AG09309 (cell line): ENCODE measurements around the gene SLC12A1.

ENCODE experiments used
- DNase-seq: peaks from one replicate; pipeline ENCODE4 v3.0.0-alpha.2; 2010; ENCODE audit warnings: low read depth
- H3K4me3 ChIP-seq: 2 replicates; pipeline ENCODE4 v1.5.1; 2011; ENCODE audit warnings: mild to moderate bottlenecking, low read depth, low read length, moderate library complexity; ENCODE audit not compliant: control insufficient read depth
- TF ChIP-seq, protein P1 (sequence below): IDR thresholded peaks from 2 replicates; pipeline ENCODE4 v1.5.1; 2011; ENCODE audit warnings: mild to moderate bottlenecking, low read depth, low read length, inconsistent platforms; ENCODE audit not compliant: insufficient read depth, control insufficient read depth; ENCODE audit errors: missing control alignments

Gene SLC12A1

DNA sequence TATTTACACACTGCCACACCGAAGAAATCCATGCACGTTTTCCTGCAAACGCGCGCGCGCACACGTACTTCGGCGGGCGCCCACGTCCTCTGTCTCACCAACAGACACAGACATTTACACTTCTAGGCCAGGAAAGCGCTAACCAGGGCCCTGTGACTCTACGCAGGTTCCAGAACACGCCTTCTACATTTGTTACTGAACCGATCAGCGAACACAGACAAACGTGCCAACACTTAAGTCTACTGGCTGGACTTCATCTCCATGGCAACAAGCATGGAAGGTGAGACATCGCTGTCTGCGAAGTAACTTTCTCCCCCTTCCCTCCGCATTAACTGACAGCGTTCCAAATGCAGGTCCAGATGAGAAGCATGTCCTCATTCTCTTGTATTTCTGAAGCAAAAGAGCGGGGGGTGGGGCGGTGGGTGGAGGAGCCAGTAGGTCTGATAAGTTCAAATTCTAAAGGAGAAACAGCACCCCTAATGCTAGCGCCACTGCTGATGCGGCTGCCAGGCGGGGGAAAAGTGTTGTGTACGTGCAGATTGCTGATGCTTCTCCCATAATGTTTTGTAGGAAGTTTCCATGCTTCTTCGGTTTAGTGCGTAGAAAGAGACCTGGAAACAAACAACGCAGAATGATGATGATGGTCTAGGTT is 14.4 kb upstream of the SLC12A1 start, which contains the start of gene CTXN2:
Gene CTXN2, plus strand, starts transcription at position 92 of the 652 bp plus-strand sequence. CDS start 9,636 bp downstream, outside the sequence.
- no peak within 1 kb of the TSS for H3K4me3 ChIP-seq
- TF ChIP-seq, protein P1, sequence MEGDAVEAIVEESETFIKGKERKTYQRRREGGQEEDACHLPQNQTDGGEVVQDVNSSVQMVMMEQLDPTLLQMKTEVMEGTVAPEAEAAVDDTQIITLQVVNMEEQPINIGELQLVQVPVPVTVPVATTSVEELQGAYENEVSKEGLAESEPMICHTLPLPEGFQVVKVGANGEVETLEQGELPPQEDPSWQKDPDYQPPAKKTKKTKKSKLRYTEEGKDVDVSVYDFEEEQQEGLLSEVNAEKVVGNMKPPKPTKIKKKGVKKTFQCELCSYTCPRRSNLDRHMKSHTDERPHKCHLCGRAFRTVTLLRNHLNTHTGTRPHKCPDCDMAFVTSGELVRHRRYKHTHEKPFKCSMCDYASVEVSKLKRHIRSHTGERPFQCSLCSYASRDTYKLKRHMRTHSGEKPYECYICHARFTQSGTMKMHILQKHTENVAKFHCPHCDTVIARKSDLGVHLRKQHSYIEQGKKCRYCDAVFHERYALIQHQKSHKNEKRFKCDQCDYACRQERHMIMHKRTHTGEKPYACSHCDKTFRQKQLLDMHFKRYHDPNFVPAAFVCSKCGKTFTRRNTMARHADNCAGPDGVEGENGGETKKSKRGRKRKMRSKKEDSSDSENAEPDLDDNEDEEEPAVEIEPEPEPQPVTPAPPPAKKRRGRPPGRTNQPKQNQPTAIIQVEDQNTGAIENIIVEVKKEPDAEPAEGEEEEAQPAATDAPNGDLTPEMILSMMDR, result no peak
- DNase-seq, result no peak

DNA sequence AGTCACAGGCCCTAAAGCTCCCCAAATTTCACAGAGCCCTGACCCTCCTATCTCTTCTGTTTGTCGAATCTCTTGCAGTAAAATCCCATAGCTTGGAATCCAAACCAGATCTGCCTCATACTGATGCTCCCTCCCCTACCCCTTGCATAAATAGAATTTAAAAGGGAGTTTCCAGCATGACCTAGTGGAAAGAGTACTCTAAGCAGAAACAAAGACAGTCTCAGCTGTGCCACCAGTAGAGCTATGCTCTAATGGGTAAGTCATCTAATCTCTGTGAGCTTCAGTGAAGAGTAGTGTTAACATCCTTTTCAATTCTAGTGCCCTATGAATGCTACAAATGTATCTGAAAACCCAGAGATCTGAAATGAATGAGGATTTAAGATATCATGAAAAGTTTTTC is 4.0 kb upstream of the SLC12A1 start:
- no peak overlapping the region for H3K4me3 ChIP-seq
- no peak for DNase-seq
- TF ChIP-seq, protein P1, result no peak

DNA sequence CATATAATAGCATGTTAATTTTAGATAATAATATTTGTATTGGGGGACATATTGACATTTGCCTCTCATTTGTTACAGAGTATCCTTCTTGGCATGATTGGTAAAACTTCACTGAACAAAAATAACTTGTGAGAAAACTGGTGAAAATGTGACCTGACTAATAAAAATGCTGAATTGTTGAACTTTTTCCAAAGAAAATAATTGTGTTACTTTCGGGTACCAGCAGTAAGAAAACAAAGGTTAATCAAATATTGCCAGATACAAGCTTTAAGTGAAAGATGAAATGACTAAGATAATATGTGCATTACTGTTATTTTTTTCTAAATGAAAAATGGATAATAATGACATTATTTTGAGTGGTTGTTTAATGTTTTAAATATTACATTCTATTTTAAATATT is 15.2 kb downstream of the SLC12A1 start:
- TF ChIP-seq, protein P1, result no peak

DNA sequence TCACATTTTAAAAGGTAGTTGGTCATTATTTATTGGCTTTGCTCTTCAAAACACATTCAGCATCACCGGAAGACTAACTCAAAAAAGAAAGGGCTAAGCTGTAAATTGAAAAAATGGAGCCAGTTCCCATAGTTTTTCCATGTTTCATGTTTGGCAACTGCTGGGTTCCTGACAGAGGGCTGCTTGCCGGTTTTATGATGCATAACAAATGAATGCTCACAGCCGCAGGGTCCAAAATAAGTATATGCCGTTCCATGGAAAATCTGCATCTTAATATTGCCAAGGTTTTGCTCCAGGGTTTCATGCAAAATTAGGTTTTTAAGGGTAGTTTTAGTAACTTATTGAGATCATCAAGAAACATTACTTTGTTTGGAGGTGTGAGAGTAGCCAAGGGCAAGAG is 15.8 kb downstream of the SLC12A1 start:
- TF ChIP-seq, protein P1, result no peak
- DNase-seq, result no peak
- no peak overlapping the region for H3K4me3 ChIP-seq

More for the DNA sequence above, 15.2 kb downstream of the SLC12A1 start:
- H3K4me3 ChIP-seq, result no peak overlapping the region
- DNase-seq, result no peak

DNA sequence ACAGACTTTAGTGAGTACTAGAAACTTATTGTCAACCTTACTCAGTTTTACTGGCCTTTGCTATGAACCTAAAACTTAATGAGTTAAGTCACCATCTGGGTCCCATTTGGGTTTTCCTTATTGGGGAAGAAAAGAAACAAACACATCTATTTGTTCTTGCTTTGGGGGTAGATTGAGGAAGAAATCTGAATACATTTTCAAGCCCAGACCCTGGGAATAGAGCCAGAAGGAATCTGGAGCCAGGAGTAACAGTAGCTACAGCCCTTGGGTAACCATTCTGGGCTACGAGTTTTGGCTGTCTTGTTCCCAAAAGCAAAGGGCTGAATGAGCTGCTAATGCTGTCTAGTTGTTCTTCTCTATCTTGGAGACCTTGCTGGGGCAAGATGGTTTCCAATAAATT is 16.5 kb downstream of the SLC12A1 start:
- DNase-seq, result no peak
- TF ChIP-seq, protein P1, result no peak
- no peak overlapping the region for H3K4me3 ChIP-seq

DNA sequence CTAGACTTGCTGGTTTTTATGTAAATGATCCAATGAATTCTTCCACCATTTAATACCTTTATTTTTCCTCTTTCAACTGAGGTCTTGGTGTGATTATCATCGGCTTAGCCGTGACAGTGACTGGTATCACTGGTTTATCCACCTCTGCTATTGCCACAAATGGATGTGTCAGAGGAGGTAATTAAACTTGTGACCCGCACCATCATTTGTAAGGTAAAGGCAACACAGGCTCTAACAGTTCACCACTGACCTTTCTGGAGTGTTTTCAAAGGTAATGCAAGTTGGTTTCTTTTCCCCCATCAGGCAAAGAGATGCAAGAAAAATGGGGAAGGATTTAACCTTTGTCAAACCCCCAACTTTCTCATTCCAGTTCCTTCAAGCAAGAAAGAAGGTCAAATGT is 19.7 kb downstream of the SLC12A1 start:
- no peak for DNase-seq
- no peak overlapping the region for H3K4me3 ChIP-seq
- TF ChIP-seq, protein P1, result no peak

DNA sequence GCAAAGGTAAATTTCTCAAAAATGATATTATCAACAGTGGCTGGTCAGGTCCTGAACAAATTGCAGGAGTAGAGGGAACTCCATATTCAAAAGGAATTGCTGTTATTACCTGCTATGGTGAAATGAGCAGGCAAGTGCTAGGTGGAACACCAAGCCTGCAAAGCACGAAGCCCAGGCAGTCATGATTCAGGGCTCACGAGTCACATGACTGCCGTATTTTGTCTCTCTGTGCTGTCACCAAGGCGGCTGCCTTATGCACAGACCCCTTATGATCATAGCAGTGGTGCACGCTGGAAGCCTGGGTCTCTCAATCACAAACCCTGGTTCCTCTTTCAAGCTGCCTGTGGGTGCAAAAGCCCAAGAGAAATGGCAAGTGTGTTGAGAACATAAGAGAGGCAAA is 24.4 kb downstream of the SLC12A1 start:
- TF ChIP-seq, protein P1, result no peak
- no peak overlapping the region for H3K4me3 ChIP-seq
- no peak for DNase-seq
